GM13976 (cell line): Measurements from ENCODE around the gene TTC21A.

Source experiments
- DNase-seq: peaks from one replicate; pipeline ENCODE4 v3.0.0; 2012; ENCODE audit warnings: low spot score
- in situ Hi-C: fragments of 300-500 bp; cut with MboI; formaldehyde crosslinking; loops from one replicate; pipeline ENCODE4 v1.12.0; 2022; ENCODE audit warnings: low sequenced_read_pairs, mixed read lengths, inconsistent platforms; ENCODE audit not compliant: unreplicated experiment
- TF ChIP-seq, protein P1 (sequence below): IDR thresholded peaks from 2 replicates; pipeline ENCODE4 v1.5.1; 2012; ENCODE audit warnings: borderline replicate concordance, mild to moderate bottlenecking; ENCODE audit not compliant: insufficient read depth; ENCODE audit errors: extremely low read depth, missing control alignments, control extremely low read depth

The TTC21A gene

DNA sequence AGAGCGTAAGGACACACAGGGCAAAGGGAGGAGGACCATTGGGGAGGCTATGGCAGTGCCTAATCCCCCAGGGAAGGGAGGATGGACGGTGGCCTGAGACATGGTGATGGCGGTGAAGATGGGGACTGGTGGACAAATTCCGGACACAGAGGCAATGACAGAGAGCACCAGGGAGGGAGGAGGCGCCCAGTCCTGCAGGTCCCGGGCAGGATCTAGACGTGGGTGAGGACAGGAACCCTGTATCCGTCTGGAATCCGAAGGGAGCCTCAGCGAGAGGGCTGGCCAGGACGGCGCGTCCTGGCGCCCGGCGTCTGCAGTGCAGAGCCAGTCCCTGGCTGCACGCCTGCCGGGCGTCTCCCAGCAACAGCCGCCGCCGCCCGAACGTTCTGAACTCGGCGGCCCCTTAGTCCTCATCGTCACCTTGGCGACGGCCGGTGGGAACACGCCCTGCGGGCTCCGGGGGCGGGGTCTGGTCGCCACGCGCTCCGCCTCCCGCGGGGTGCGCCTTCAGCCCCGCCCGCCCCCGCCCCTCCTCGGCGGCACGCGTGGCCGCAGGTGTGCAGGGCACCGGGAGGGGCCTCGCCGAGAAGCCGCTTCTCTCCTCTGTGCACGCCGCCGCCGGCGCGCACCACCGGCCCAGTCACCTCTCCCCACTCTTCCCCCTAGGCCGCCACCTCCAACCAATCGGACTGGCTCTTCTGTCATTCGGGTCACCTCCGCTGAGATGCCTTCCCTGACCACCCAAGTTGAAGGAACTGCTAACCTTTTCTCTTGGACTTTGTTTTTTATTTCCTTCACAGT, 73.3 kb downstream of the TTC21A start:
- peak; percentile 97 for DNase-seq
- TF ChIP-seq, protein P1, sequence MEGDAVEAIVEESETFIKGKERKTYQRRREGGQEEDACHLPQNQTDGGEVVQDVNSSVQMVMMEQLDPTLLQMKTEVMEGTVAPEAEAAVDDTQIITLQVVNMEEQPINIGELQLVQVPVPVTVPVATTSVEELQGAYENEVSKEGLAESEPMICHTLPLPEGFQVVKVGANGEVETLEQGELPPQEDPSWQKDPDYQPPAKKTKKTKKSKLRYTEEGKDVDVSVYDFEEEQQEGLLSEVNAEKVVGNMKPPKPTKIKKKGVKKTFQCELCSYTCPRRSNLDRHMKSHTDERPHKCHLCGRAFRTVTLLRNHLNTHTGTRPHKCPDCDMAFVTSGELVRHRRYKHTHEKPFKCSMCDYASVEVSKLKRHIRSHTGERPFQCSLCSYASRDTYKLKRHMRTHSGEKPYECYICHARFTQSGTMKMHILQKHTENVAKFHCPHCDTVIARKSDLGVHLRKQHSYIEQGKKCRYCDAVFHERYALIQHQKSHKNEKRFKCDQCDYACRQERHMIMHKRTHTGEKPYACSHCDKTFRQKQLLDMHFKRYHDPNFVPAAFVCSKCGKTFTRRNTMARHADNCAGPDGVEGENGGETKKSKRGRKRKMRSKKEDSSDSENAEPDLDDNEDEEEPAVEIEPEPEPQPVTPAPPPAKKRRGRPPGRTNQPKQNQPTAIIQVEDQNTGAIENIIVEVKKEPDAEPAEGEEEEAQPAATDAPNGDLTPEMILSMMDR, result no peak
- in situ Hi-C loops, result loop anchor here (10.0 kb wide), 1 partner anchor 86 kb away; no protein-coding TSS in a partner anchor

DNA sequence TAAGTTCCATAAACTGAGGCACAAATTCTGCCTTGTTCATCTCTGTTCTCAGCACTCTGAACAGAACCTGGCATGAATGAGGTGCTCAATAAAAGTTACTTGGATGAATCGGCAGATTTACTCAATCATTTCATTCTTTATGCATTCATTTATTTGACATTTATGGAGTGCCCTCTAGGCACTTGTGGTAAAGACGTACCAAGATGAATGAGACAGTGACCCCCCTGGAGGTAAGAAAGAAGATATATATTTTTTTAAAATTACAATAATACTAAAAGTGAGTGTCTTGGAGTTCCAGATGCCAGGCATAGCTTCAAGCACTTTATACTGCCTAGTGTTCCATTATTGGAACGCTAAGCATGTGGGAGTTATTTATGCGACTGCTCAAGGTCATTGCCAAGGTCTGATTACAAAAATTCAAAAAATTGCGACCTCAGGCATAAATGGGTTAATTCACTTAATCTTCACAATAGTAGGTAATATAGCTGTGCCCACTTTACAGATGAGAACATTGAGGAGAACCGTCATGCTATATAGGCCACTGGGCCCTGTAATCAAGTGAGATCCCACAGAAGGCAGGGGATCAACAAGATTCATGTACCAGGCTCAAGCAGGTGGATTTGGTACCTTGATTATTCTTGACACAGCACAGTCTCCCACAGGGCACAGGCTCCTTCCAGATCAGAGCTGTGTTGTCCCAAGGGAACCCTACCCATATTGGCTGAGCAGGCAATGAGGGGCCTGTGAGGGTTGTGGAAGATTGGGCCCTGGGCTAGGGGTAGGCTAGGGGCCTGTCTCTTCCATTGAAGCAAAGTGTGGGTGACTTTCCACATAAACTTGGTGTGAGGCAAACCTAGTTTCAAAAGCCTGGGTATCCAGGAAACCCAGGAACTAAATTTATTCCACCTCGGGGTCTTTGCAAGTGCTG, 74.2 kb downstream of the TTC21A start:
- in situ Hi-C loops, result loop anchor here (10.0 kb wide), 1 partner anchor 87 kb away; no protein-coding TSS in a partner anchor
- no peak for DNase-seq

DNA sequence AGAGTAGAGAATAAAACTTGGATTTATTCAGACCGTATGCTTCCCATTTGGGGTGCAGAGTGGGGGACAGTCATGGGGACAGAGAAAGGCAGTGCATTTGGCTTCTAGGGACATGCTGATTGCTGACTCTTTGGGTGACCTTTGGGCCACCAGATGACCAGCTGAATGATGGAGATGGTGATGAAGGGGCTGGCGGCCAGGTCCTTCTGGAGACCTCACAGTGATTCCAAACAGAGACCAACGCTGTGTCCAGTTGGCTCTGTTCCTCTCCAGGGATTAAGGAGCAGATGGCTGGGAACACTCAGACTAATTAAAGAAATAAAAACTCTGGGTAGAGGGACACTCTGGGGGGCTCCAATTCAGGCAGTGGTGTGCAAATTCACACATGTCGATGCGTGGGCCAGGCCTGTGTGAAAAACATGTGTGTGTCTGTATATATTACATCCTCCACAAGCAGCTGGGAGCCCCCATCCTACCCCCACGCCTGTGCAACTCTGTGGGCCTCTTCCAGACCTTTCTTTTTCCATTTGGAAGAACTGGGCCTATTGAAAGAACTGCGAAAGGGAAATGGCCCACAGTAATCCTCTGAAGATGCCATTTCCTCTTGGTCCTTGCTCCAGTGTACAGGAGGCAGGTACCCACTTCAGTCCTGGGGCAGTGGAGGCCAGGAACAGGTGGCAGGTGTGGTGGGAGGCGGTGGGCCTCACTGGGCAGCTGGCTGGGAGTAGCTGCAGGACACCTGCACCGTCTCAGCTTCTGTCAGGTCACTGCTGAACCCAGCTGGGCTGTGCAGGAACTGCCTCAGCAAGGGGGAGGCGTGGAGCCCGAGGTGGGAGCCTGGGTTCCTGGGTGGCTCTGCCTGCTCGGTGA, 76.0 kb downstream of the TTC21A start:
- no peak for DNase-seq
- TF ChIP-seq, protein P1, result no peak
- in situ Hi-C loops, result loop anchor here (10.0 kb wide), 1 partner anchor 89 kb away; no protein-coding TSS in a partner anchor

More for the DNA sequence above, 74.2 kb downstream of the TTC21A start:
- TF ChIP-seq, protein P1, result no peak

DNA sequence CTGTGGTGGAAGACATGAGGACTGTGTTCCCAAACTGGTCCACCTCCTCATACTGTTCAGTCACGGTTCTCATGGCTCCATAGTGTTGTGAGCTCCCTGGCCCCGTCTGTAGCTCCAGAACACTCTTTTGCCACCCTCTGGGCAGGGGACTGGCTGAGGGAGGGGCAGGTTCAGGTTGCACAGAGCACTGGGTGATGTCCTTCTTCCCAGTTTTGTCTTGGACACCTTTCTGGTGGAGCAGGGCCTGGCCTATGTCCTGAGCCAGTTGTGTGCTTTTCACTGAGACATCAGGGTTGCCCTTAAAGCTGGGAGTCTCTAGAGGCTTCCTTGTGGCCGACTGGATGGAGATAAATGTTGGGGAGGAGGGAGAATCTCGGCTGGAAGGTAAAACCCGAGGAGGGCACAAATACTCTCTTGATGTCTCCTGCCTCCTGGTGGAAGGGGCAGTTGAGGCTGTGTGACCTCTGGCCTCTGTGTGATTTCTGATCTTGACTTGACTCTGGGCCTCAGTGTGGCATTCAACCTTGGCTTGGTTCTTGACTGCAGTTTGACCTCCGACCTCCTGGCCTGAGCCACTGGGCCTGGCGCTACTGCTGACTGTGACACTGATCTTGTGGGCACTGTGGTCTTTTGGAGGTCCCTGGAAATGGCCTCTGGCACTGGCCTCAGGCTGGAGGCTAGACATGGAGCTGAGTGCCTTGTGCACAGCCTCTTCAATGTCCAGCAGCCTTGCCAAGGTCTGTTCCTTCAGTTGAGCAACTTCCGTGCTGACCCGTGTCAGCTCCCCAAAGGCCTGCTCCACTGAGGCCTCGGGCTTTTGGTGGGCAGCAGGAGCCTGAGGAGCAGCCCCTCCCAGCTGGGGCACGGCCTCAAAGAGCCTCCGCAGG, 76.8 kb downstream of the TTC21A start:
- TF ChIP-seq, protein P1, result no peak
- DNase-seq, result no peak
- in situ Hi-C loops, result loop anchor here (10.0 kb wide), 1 partner anchor 90 kb away; no protein-coding TSS in a partner anchor

DNA sequence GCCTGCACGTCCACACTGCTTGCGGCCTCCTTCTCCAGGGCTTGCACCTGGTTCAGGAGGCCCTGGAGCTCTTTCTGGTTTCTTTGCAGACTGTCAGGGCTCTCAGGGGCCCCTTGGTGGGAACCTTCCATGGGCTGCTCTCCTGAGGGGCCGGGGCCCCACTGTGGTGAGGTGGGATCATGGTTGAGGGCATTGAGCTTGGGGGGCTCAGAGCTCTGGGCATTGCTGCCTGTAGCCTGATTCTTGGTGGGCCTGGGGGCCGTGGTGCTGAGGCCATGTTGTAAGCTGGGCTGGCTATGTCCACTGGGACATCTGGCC, 77.4 kb downstream of the TTC21A start:
- TF ChIP-seq, protein P1, result no peak
- in situ Hi-C loops, result loop anchor here (5.0 to 10.0 kb wide), 2 partner anchors 90 to 102 kb away; no protein-coding TSS in a partner anchor
- no peak for DNase-seq
